B cell (primary cell): ENCODE measurements around the gene DKKL1. TPM values are rescaled to one million over a fixed set of nuclear protein-coding genes. Genes with fewer than 3 reads are reported as not detected.

ENCODE experiments used
- ATAC-seq: fragments of 200-7000 bp; cut with Tn5 transposase; one replicate; pipeline ENCODE4 v1.10.0; 2021; ENCODE audit warnings: low read depth, mild to moderate bottlenecking, moderate number of reproducible peaks, moderate library complexity
- CTCF ChIA-PET: fragments of 350-600 bp; sonication (Branson Sonifier 250); formaldehyde crosslinking; loops from one replicate; lab custom pipeline; 2021; ENCODE audit warnings: antibody characterized with exemption, inconsistent platforms; lab: Charles Lee
- POLR2A ChIA-PET: fragments of 350-600 bp; sonication (Branson Sonifier 250); formaldehyde crosslinking; loops from one replicate; lab custom pipeline; 2021; ENCODE audit warnings: antibody characterized with exemption; lab: Charles Lee
- DNase-seq: peaks from one replicate; pipeline ENCODE4 v3.0.0; 2013
- H2AFZ ChIP-seq: 2 replicates; pipeline ENCODE4 v1.6.1; 2012; ENCODE audit warnings: mild to moderate bottlenecking, low read depth, low read length; ENCODE audit not compliant: insufficient read depth, poor library complexity, severe bottlenecking
- H3K27ac ChIP-seq, 2 donors: 1 replicate in 1 of 2; 2 replicates in 1 of 2; pipeline ENCODE4 v1.5.1; 2012 to 2013; ENCODE audit warnings: low read length in 2 of 2, mild to moderate bottlenecking in 2 of 2, moderate library complexity in 1 of 2
- H3K27me3 ChIP-seq, 4 experiments: fragments of 200-600 bp in 1 of 4; sonication (generic) in 1 of 4; replicated peaks in 1 of 4; 1 replicate in 2 of 4; 2 replicates in 2 of 4; pipeline versions ENCODE4 v1.6.1 to v1.7.0; 2013 to 2016; ENCODE audit warnings: low read length in 3 of 4, mild to moderate bottlenecking in 2 of 4, mixed read lengths in 1 of 4, moderate library complexity in 1 of 4; ENCODE audit not compliant: insufficient read depth in 4 of 4, control insufficient read depth in 3 of 4; ENCODE audit errors: control extremely low read depth in 1 of 4
- H3K36me3 ChIP-seq, 2 experiments: replicated peaks in 1 of 2; 1 replicate in 1 of 2; 2 replicates in 1 of 2; pipeline versions ENCODE4 v1.6.1 to v1.7.1; 2013; ENCODE audit warnings: low read length in 1 of 2; ENCODE audit not compliant: insufficient read depth in 2 of 2, control insufficient read depth in 1 of 2; ENCODE audit errors: control extremely low read depth in 1 of 2, extremely low read depth in 1 of 2
- H3K4me1 ChIP-seq, 2 donors: fragments of 200-600 bp in 1 of 2; sonication (generic) in 1 of 2; 1 replicate in 1 of 2; 2 replicates in 1 of 2; pipeline versions ENCODE4 v1.5.1 to v1.6.1; 2013 to 2017; ENCODE audit warnings: low read length in 2 of 2; ENCODE audit not compliant: control insufficient read depth in 2 of 2, insufficient read depth in 2 of 2
- H3K4me2 ChIP-seq: replicated peaks from 2 replicates; pipeline ENCODE3; 2012; ENCODE audit warnings: mild to moderate bottlenecking, low read depth, low read length; ENCODE audit not compliant: poor library complexity, severe bottlenecking
- H3K4me3 ChIP-seq, 5 experiments: fragments of 200-600 bp in 1 of 5; sonication (generic) in 1 of 5; 1 replicate in 3 of 5; 2 replicates in 2 of 5; pipeline versions ENCODE4 v1.5.1 to v1.7.0; 2011 to 2016; ENCODE audit warnings: low read length in 4 of 5, mild to moderate bottlenecking in 4 of 5, low read depth in 2 of 5, control low read depth in 1 of 5, moderate library complexity in 1 of 5; ENCODE audit not compliant: insufficient read depth in 1 of 5; ENCODE audit errors: control extremely low read depth in 1 of 5, extremely low read depth in 1 of 5
- H3K79me2 ChIP-seq: fragments of 200-600 bp; sonication (generic); one replicate; pipeline ENCODE4 v1.6.0; 2016; ENCODE audit warnings: low read length; ENCODE audit not compliant: control insufficient read depth, insufficient read depth
- H3K9ac ChIP-seq: fragments of 200-600 bp; sonication (generic); 2 replicates; pipeline ENCODE4 v1.6.1; 2017; ENCODE audit warnings: mild to moderate bottlenecking, low read length, moderate library complexity
- H3K9me3 ChIP-seq, 3 donors: one replicate each; pipeline versions ENCODE4 v1.6.1 to v1.7.1; 2013; ENCODE audit warnings: low read length in 2 of 3; ENCODE audit not compliant: control insufficient read depth in 2 of 3, insufficient read depth in 1 of 3; ENCODE audit errors: control extremely low read depth in 1 of 3
- H4K20me1 ChIP-seq: 2 replicates; pipeline ENCODE4 v1.6.0; 2012; ENCODE audit warnings: mild to moderate bottlenecking, low read length; ENCODE audit not compliant: insufficient read depth, control insufficient read depth, poor library complexity, severe bottlenecking
- H3K27ac Mint-ChIP-seq: one replicate; pipeline ENCODE4 v1.8.0; 2021; ENCODE audit warnings: mixed read lengths
- H3K27me3 Mint-ChIP-seq: one replicate; pipeline ENCODE4 v1.8.0; 2021; ENCODE audit warnings: mixed read lengths
- H3K4me1 Mint-ChIP-seq: one replicate; pipeline ENCODE4 v1.8.0; 2021; ENCODE audit warnings: mixed read lengths
- H3K4me3 Mint-ChIP-seq: one replicate; pipeline ENCODE4 v1.8.0; 2021; ENCODE audit warnings: mixed read lengths
- H3K9me3 Mint-ChIP-seq: one replicate; pipeline ENCODE4 v1.8.0; 2022; ENCODE audit warnings: mixed read lengths; ENCODE audit not compliant: insufficient read depth
- CTCF ChIP-seq: fragments of 200-600 bp; IDR thresholded peaks from one replicate; pipeline ENCODE4 v1.8.0; 2022; ENCODE audit warnings: antibody characterized with exemption, mild to moderate bottlenecking
- EZH2 ChIP-seq: IDR thresholded peaks from 2 replicates; pipeline ENCODE4 v1.6.1; 2012; ENCODE audit warnings: borderline replicate concordance, low read depth, mild to moderate bottlenecking, moderate library complexity, low read length; ENCODE audit not compliant: insufficient read depth, poor library complexity, severe bottlenecking
- WGBS: methylation state at CpG from one replicate; pipeline ENCODE4 v1.1.5; 2013; ENCODE audit warnings: missing lambda C conversion rate; ENCODE audit not compliant: insufficient coverage; 5-methylcytosine and 5-hydroxymethylcytosine counted together
- intact Hi-C: fragments of 100-400 bp; cut with micrococcal nuclease; formaldehyde crosslinking; loops from one replicate; pipeline ENCODE4 v1.10.0; 2022
- polyA plus RNA-seq: library from polyadenylated mRNA; depleted of rRNA; stranded (reverse); fragments of >200 nt; gene quantifications from 2 replicates; pipeline ENCODE4 v1.2.3, GENCODE V29; 2012
- total RNA-seq, 2 donors: library from RNA; stranded (reverse); fragments of 120-200 nt in 1 of 2; gene quantifications; 1 replicate in 1 of 2; 2 replicates in 1 of 2; pipeline versions ENCODE4 v1.2.3 to v1.2.4, GENCODE V29; 2013 to 2022

Gene DKKL1
- total and polyA plus RNA-seq, 2 donors (not counting 1 experiment from before 2014, with no cell fraction given) = 1.2 to 1.6 TPM

DNA sequence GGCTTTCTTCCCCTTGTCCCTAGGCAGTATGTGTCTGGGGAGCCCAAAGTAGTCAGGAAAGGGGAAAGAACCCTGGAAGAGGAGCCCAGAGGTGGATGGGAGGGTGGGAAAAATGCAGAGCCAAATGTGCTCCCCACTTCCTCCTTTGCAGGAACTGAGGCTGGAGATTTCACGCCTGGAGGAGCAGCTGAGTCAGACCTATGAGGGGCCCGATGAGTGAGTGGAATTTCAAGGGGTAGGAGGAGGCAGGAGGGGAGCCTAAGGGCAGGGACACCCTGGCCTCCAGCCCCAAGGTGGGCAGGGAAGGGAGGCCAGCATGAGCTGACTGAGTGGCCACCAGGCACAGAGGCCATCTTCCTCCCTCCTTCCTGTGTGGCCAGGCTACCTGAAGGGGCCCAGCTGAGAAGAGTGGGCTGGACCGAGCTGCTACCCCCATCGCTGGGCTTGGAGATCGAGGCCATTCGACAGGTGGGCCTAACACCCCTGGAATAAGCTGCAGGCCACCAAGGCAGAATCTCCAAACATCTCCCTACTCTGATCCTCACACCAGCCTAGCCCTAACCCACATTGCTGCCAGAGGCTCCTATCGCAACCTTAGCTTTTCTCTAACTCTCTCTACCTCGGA lies 45.3 kb downstream of the DKKL1 start:
- H3K4me3 Mint-ChIP-seq = peak overlapping the region; percentile 52
- POLR2A ChIA-PET = interaction anchor here (0.7 to 1.2 kb wide), 4 partner anchors 13 to 195 kb away, joined by 3 to 5 read pairs (median 3); no protein-coding TSS in a partner anchor
- H3K36me3 ChIP-seq = no peaks in the 10 kb centered on the region
- peak overlapping the region; percentile 71 for H3K4me2 ChIP-seq
- no peaks in the 10 kb centered on the region for H3K9me3 Mint-ChIP-seq
- H3K79me2 ChIP-seq = no peaks in the 10 kb centered on the region
- ATAC-seq (peak; percentile 39), DNase-seq (no peak)
- CTCF ChIA-PET = interaction anchor here (0.7 to 4.4 kb wide), 9 partner anchors 9 to 183 kb away, joined by 3 to 25 read pairs (median 3); no protein-coding TSS in a partner anchor
- H3K27ac ChIP-seq = peak overlapping the region; percentile 50 to 55
- H3K4me1 Mint-ChIP-seq = peaks cover 50% of the 10 kb centered on the region
- peaks cover 0 to 3% (median 0%) of the 10 kb centered on the region in 3 donors for H3K9me3 ChIP-seq
- no peaks in the 10 kb centered on the region for H3K27me3 Mint-ChIP-seq
- H3K9ac ChIP-seq = no peak overlapping the region
- peak overlapping the region in 1 of 5 experiments; percentile 45 for H3K4me3 ChIP-seq
- peak overlapping the region; percentile 74 for H2AFZ ChIP-seq
- peak overlapping the region; percentile 78 for H3K27ac Mint-ChIP-seq
- TF ChIP-seq EZH2 = no peak
- TF ChIP-seq CTCF = no peak
- peaks cover 34 to 43% of the 10 kb centered on the region in 2 donors for H3K4me1 ChIP-seq
- intact Hi-C loops = loop anchor here (2.0 kb wide), 1 partner anchor 16 kb away; the partner anchor contains the start of gene GFY
- 90% methylated on average over 6 of the region's 8 CpGs for WGBS
- H3K27me3 ChIP-seq = no peaks in the 10 kb centered on the region
- H4K20me1 ChIP-seq = no peaks in the 10 kb centered on the region
